Smooth muscle cell (in vitro differentiated cells): ENCODE data around the gene SLC35D2. TPM values are rescaled to one million over a fixed set of nuclear protein-coding genes. Genes with fewer than 3 reads are reported as not detected.
"Not testable (repeated sequence)": the region's sequence is repeated elsewhere in the genome, so short reads cannot be mapped to it uniquely, and the experiment has no call there.

Experiments used
- DNase-seq: peaks from one replicate; lab custom pipeline; 2025; ENCODE audit not compliant: unreplicated experiment; lab: John Stamatoyannopoulos, UW
- H2AFZ ChIP-seq: fragments of 200-600 bp; sonication (generic); 2 replicates; pipeline ENCODE4 v1.6.0; 2016; ENCODE audit warnings: antibody characterized with exemption, low read depth, mild to moderate bottlenecking
- H3F3A ChIP-seq: fragments of 200-600 bp; sonication (generic); 2 replicates; pipeline ENCODE4 v1.6.0; 2017; ENCODE audit warnings: antibody characterized with exemption, low read depth
- H3K27ac ChIP-seq: fragments of 200-600 bp; sonication (generic); 2 replicates; pipeline ENCODE4 v1.5.1; 2016; ENCODE audit warnings: low read depth, mild to moderate bottlenecking
- H3K27me3 ChIP-seq: fragments of 200-600 bp; sonication (generic); 2 replicates; pipeline ENCODE4 v1.6.1; 2016; ENCODE audit warnings: low read depth, mild to moderate bottlenecking
- H3K36me3 ChIP-seq: fragments of 200-600 bp; sonication (generic); 2 replicates; pipeline ENCODE4 v1.5.1; 2016; ENCODE audit warnings: low read depth
- H3K4me1 ChIP-seq: fragments of 200-600 bp; sonication (generic); 2 replicates; pipeline ENCODE4 v1.5.1; 2016; ENCODE audit warnings: low read depth
- H3K4me2 ChIP-seq: fragments of 200-600 bp; sonication (generic); 2 replicates; pipeline ENCODE4 v1.6.0; 2016; ENCODE audit warnings: mild to moderate bottlenecking
- H3K4me3 ChIP-seq: fragments of 200-600 bp; sonication (generic); 2 replicates; pipeline ENCODE4 v1.5.1; 2016; ENCODE audit warnings: mild to moderate bottlenecking
- H3K79me2 ChIP-seq: fragments of 200-600 bp; sonication (generic); 2 replicates; pipeline ENCODE4 v1.6.0; 2016; ENCODE audit warnings: low read depth, mild to moderate bottlenecking
- H3K9ac ChIP-seq: fragments of 200-600 bp; sonication (generic); 2 replicates; pipeline ENCODE4 v1.6.0; 2016; ENCODE audit warnings: low read depth
- H3K9me3 ChIP-seq: fragments of 200-600 bp; sonication (generic); replicated peaks from 2 replicates; pipeline ENCODE4 v1.5.1; 2016; ENCODE audit warnings: low read depth
- H4K20me1 ChIP-seq: fragments of 200-600 bp; sonication (generic); 2 replicates; pipeline ENCODE4 v1.6.0; 2016; ENCODE audit warnings: low read depth
- CTCF ChIP-seq: fragments of 200-600 bp; sonication (generic); IDR thresholded peaks from 2 replicates; pipeline ENCODE4 v1.5.1; 2017; ENCODE audit warnings: borderline replicate concordance, mild to moderate bottlenecking, antibody characterized with exemption; ENCODE audit not compliant: insufficient read depth, poor library complexity, severe bottlenecking
- WGBS: methylation state at CpG from one replicate; pipeline ENCODE4 v1.1.7; 2016; ENCODE audit warnings: low lambda C conversion rate; 5-methylcytosine and 5-hydroxymethylcytosine counted together
- polyA plus RNA-seq: library from polyadenylated mRNA; unstranded; fragments of >200 nt; fragmentation: Nextera tagmentation; extraction: Ambion mirVana; gene quantifications from 2 replicates; pipeline ENCODE4 v1.2.1, GENCODE V29; 2016
- total RNA-seq: library from RNA; depleted of rRNA; stranded (reverse); fragments of >200 nt; gene quantifications from 2 replicates; pipeline ENCODE4 v1.2.3, GENCODE V29; 2014

The SLC35D2 gene
- total and polyA plus RNA-seq, 2 experiments from 2014 or later: 16.5 to 25.5 TPM

GRCh38 chr9:96360976-96361375 lies 22.5 kb downstream of the SLC35D2 start:
- H3K4me3 ChIP-seq: no peak overlapping the region
- no peaks in the 10 kb centered on the region for H3K9me3 ChIP-seq
- no peaks in the 10 kb centered on the region for H3K36me3 ChIP-seq
- H3K9ac ChIP-seq: no peak overlapping the region
- no peaks in the 10 kb centered on the region for H4K20me1 ChIP-seq
- H2AFZ ChIP-seq: no peak overlapping the region
- H3K4me2 ChIP-seq: no peak overlapping the region
- H3K27me3 ChIP-seq: no peaks in the 10 kb centered on the region
- no peak for DNase-seq
- no peak overlapping the region for H3K27ac ChIP-seq
- H3K4me1 ChIP-seq: no peaks in the 10 kb centered on the region
- 95% methylated on average over 2 of the region's 2 CpGs for WGBS
- no peak for TF ChIP-seq CTCF
- no peaks in the 10 kb centered on the region for H3K79me2 ChIP-seq
- H3F3A ChIP-seq: no peaks in the 10 kb centered on the region

- H3K4me1 ChIP-seq, H3K27me3 ChIP-seq, H3F3A ChIP-seq, H3K4me3 ChIP-seq, H3K36me3 ChIP-seq, DNase-seq, H3K79me2 ChIP-seq, H3K9ac ChIP-seq, H3K27ac ChIP-seq, H3K9me3 ChIP-seq, H2AFZ ChIP-seq, H4K20me1 ChIP-seq, H3K4me2 ChIP-seq: not testable (repeated sequence)
- WGBS: 96% methylated on average over 6 of the region's 6 CpGs
Observed at GRCh38 chr9:96360523-96360922, 23.0 kb downstream of the SLC35D2 start.

- Histone ChIP-seq H3F3A (no peaks in the 10 kb centered on the region), H3K9me3 (peaks cover 2% of the 10 kb centered on the region), H3K27ac (no peak overlapping the region), H3K9ac (no peak overlapping the region), H3K4me3 (no peak overlapping the region), H4K20me1 (no peaks in the 10 kb centered on the region), H3K4me1 (no peaks in the 10 kb centered on the region), H3K4me2 (no peak overlapping the region), H3K79me2 (no peaks in the 10 kb centered on the region), H3K27me3 (no peaks in the 10 kb centered on the region), H3K36me3 (no peaks in the 10 kb centered on the region), H2AFZ (no peak overlapping the region)
- no peak for TF ChIP-seq CTCF
- WGBS: 93% methylated on average over 1 of the region's 1 CpG
- DNase-seq: no peak
Observed at GRCh38 chr9:96350866-96351265, 32.6 kb downstream of the SLC35D2 start.

GRCh38 chr9:96348261-96348660 lies 35.2 kb downstream of the SLC35D2 start:
- no peak for TF ChIP-seq CTCF
- H3K36me3 ChIP-seq: no peaks in the 10 kb centered on the region

More at GRCh38 chr9:96348261-96348660, 35.2 kb downstream of the SLC35D2 start:
- DNase-seq: no peak
- no peaks in the 10 kb centered on the region for H3K79me2 ChIP-seq
- H3K9me3 ChIP-seq: peaks cover 2% of the 10 kb centered on the region
- no peaks in the 10 kb centered on the region for H4K20me1 ChIP-seq
- H3K27me3 ChIP-seq: no peaks in the 10 kb centered on the region
- 98% methylated on average over 5 of the region's 5 CpGs for WGBS
- no peak overlapping the region for H3K4me3 ChIP-seq
- H3K9ac ChIP-seq: no peak overlapping the region
- no peak overlapping the region for H3K27ac ChIP-seq
- peaks cover 14% of the 10 kb centered on the region for H3K4me1 ChIP-seq
- no peak overlapping the region for H3K4me2 ChIP-seq
- H2AFZ ChIP-seq: no peak overlapping the region
- peaks cover 20% of the 10 kb centered on the region for H3F3A ChIP-seq
